ENCODE data around the gene TPCN1.

The TPCN1 gene

DNA sequence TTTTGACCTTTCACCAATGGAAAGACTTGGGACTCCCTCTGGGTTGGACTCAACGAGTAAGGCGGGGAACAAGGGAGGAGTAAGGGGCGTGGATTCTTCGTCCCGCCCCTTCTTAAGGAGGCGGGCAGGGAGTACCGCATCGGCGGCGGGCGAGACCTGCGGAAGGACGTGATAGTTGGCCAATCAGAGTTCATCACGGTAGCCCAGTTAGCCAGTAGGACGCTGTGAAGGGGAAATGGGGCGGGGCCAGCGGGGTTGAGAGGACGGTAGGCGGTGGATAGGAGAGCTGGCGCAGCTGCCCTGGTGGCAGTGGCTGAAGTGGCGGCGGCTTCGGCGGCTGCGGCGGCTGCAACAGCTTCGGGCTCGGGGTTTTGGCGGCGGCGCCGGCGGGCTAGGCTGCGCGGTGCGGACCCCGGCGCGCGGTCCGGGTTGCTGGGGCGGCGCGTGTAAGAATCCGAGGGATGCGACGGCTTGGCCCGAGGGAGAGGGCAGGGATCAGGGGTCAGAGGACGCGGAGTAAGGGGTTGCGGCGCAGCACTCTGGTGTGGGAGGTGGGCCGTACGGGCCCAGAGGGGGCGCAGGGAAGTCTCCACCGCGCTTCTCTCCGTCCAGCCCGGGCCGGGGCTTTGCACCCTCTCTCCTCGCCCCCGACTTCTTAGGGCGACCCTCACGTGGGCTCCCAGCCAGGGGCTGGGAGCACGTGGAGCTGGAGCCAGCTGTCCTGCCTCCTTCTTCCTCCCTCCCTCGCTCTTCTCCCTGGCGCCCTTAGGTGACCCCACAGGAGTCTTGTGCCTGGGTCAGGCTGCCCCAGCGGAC is at the start of gene TPCN1:
Gene TPCN1, plus strand, starts transcription at position 284 of the 816 bp plus-strand sequence. CDS start 5,389 bp downstream, outside the sequence.
- peak within 1 kb of the TSS; percentile 79 for H3K4me3 ChIP-seq (ENCODE audit: control insufficient read depth, low read depth, low read length)
- DNase-seq (ENCODE audit: low read depth) = peak; percentile 100
- TF ChIP-seq, protein P1, sequence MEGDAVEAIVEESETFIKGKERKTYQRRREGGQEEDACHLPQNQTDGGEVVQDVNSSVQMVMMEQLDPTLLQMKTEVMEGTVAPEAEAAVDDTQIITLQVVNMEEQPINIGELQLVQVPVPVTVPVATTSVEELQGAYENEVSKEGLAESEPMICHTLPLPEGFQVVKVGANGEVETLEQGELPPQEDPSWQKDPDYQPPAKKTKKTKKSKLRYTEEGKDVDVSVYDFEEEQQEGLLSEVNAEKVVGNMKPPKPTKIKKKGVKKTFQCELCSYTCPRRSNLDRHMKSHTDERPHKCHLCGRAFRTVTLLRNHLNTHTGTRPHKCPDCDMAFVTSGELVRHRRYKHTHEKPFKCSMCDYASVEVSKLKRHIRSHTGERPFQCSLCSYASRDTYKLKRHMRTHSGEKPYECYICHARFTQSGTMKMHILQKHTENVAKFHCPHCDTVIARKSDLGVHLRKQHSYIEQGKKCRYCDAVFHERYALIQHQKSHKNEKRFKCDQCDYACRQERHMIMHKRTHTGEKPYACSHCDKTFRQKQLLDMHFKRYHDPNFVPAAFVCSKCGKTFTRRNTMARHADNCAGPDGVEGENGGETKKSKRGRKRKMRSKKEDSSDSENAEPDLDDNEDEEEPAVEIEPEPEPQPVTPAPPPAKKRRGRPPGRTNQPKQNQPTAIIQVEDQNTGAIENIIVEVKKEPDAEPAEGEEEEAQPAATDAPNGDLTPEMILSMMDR (IDR thresholded peaks at IDR 0.05; ENCODE audit: control insufficient read depth, insufficient read depth, low read depth, low read length, missing control alignments) = no peak

DNA sequence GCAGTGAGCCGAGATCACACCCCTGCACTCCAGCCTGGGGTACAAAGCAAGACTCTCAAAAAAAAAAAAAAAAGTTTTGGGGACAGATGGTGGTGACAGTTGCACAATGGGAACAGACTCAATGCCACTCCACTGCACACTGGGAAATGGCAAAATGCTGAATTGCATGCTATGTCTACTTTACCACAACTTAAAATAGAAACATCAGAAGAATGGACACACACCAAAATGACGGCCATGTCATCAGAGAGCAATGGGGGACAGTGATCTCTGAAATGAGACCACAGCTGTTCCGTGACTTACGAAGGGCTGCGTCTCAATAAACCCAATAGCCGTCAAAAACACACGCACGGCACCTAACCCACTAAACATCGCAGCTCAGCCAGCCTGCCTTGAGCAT is 49.7 kb upstream of the TPCN1 start:
- no peak overlapping the region for H3K4me3 ChIP-seq (ENCODE audit: control insufficient read depth, low read depth, low read length)
- no peak for DNase-seq (ENCODE audit: low read depth)
- TF ChIP-seq, protein P1 (IDR thresholded peaks at IDR 0.05; ENCODE audit: control insufficient read depth, insufficient read depth, low read depth, low read length, missing control alignments) = no peak

DNA sequence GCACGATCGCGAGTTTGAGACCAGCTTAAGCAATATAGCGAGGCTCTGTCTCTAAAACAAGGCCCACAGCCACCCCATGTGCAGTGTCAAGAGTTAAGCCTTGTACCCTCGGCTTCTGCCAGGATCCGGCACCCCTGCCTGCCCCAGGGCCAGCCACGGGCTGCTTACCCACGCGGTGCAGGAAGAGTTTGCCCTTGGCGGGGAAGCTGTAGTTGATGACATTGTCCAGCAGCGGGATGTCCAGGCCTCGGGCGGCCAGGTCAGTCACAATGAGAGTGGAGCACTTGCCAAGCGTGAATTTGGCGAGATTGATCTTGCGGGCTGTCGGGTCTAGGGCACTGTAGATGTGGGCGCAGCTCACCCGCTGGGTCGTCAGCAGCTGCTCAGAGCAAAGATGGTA is 49.1 kb upstream of the TPCN1 start:
- no peak for DNase-seq (ENCODE audit: low read depth)
- TF ChIP-seq, protein P1 (IDR thresholded peaks at IDR 0.05; ENCODE audit: control insufficient read depth, insufficient read depth, low read depth, low read length, missing control alignments) = no peak
- H3K4me3 ChIP-seq (ENCODE audit: control insufficient read depth, low read depth, low read length) = no peak overlapping the region

DNA sequence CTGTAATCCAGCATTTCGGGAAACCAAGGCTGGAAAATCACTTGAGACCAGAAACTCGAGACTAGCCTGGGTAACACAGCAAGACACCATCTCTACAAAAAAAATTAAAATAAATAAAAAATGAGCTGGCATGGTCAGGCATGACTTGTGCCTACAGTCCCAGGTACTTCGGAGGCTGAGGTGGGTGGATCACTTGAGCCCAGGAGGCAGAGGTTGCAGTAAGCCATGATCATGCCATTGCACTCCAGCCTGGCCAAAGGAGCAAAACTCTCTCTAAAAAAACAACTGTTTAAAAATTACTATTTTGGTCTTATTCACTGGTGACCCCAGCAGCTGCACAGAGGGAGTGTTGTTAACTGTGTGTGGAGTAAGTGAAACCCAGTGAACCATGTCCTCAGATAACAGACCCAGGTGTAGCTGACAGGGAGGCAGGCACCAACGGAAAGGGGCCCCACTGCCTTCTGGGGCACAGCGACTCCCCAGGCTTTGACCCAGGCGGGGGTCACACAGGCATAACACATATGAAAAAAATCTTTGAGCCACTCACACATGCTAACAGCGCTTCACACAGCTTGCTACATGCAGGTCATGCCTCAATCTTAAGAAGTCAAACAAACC is 48.1 kb upstream of the TPCN1 start:
- TF ChIP-seq, protein P1 (IDR thresholded peaks at IDR 0.05; ENCODE audit: control insufficient read depth, insufficient read depth, low read depth, low read length, missing control alignments) = no peak
- H3K4me3 ChIP-seq (ENCODE audit: control insufficient read depth, low read depth, low read length) = no peak overlapping the region
- DNase-seq (ENCODE audit: low read depth) = no peak

DNA sequence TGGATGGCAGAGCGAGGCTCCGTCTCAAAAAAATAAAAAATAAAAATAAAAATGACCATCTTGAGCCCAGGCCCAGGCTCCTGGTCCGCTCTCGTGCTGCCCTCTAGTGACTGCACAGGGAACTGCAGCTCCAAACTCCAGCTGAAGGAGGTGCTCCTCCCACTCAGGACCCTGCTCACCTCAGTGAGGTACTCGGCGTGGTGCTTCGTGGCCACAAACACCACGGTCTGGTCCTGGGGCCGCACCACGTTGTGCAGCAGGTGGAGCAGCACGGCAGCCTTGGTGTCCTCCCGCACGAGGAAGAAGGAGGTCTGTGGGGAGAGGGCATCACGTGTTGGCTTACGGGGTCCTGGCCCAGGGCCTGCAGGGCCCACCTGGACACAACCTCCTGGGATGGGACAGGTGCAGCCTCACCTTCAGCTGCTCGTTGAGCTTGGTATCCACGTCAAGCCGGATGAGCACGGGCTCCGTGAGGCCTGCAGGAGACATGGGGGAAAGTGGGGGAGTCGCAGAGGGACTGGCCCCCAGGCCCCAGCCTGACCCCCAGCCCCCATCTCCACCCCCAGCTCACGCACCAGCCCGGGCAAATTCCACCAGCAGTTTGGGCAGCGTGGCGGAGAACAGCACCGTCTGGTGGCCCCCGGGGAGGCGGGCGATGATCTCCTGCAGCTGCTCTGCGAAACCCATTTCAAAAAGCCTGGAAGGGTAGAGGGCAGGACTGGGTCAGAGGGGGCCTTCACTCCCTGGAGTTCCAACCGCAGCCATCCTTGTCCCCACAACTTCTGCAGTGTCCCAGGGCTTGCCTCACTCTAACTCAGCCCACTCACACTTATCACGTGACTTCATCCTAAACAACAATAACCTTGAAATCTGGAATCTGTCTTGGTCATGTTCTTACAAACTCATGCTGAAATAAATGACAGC is 46.5 kb upstream of the TPCN1 start:
- no peak overlapping the region for H3K4me3 ChIP-seq (ENCODE audit: control insufficient read depth, low read depth, low read length)
- no peak for DNase-seq (ENCODE audit: low read depth)
- TF ChIP-seq, protein P1 (IDR thresholded peaks at IDR 0.05; ENCODE audit: control insufficient read depth, insufficient read depth, low read depth, low read length, missing control alignments) = peak; percentile 99

DNA sequence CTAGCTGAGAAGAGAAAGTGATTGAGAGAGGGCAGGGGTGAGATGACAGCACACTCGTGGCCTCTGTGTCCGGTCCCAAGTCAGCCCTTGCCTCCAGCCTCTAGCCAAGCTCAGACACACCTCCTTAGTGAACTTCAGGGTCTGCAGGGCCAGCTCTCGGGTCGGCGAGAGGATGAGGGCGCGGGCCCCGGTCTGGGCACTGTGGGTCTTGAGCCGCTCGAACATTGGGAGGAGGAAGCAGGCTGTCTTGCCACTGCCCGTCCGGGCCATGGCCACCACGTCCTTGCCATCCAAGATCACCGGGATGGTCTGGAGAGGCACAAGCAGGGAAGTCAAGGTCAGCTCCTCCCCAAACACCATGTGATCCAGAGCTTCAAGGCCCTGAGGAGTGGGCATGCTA is 42.2 kb upstream of the TPCN1 start:
- TF ChIP-seq, protein P1 (IDR thresholded peaks at IDR 0.05; ENCODE audit: control insufficient read depth, insufficient read depth, low read depth, low read length, missing control alignments) = no peak
- DNase-seq (ENCODE audit: low read depth) = no peak
- no peak overlapping the region for H3K4me3 ChIP-seq (ENCODE audit: control insufficient read depth, low read depth, low read length)
